Measurements from ENCODE around the gene SLC25A39. TPM values are rescaled to one million over a fixed set of nuclear protein-coding genes. Genes with fewer than 3 reads are reported as not detected.

The SLC25A39 gene
- total and polyA plus RNA-seq, 2 of the 13 experiments (the other 11 are each of a cell fraction or from before 2014, with no cell fraction given), result 144 to 151 TPM

GRCh38 chr17:44326861-44327444 is 2.3 kb upstream of the SLC25A39 start (continued):
- TF ChIP-seq ZBTB10 (CRISPR knock-in tag; IDR thresholded peaks at IDR 0.05; ENCODE audit: borderline replicate concordance) (no peak), ZNF652 (CRISPR knock-in tag; IDR thresholded peaks at IDR 0.05; ENCODE audit: borderline replicate concordance, low read depth) (peak; percentile 14; the same call in 1 of the 2 replicates), KLF16 (CRISPR knock-in tag; IDR thresholded peaks at IDR 0.05) (peak in 1 of 2 experiments; percentile 82; a peak in 2 of 4 replicates), HOXA3 (CRISPR knock-in tag; IDR thresholded peaks at IDR 0.05) (peak; percentile 80), HNF1B (CRISPR knock-in tag; IDR thresholded peaks at IDR 0.05) (peak; percentile 65), BRD4 (CRISPR knock-in tag; IDR thresholded peaks at IDR 0.05) (no peak), MAX (IDR thresholded peaks at IDR 0.05) (peak; percentile 98), ADNP (CRISPR knock-in tag; IDR thresholded peaks at IDR 0.05) (0 out of 2 replicates have a peak, but pooled peaks have one; percentile 58), AGO1 (IDR thresholded peaks at IDR 0.05; ENCODE audit: low read depth, low read length, poor library complexity, severe bottlenecking) (peak; percentile 28), PHF5A (CRISPR knock-in tag; IDR thresholded peaks at IDR 0.05; ENCODE audit: low read depth, unreplicated experiment) (peak; percentile 73), JDP2 (CRISPR knock-in tag; IDR thresholded peaks at IDR 0.05; ENCODE audit: borderline replicate concordance) (no peak), SRSF9 (IDR thresholded peaks at IDR 0.05; ENCODE audit: borderline replicate concordance, insufficient read depth, low read depth, low read length, poor library complexity, severe bottlenecking) (no peak), ZNF503 (CRISPR knock-in tag; IDR thresholded peaks at IDR 0.05) (0 out of 2 replicates have a peak, but pooled peaks have one; percentile 57), IKZF1 (IDR thresholded peaks at IDR 0.05) (no peak), REPIN1 (CRISPR knock-in tag; IDR thresholded peaks at IDR 0.05; ENCODE audit: borderline replicate concordance, low read depth) (peak; percentile 42; the same call in 1 of the 2 replicates), PCBP1 (IDR thresholded peaks at IDR 0.05; ENCODE audit: borderline replicate concordance, low read depth, low read length) (peak; percentile 89; the same call in 1 of the 2 replicates), BORCS8-MEF2B (CRISPR knock-in tag; IDR thresholded peaks at IDR 0.05) (peak; percentile 42; the same call in 1 of the 2 replicates), ZNF589 (CRISPR knock-in tag; conservative IDR thresholded peaks at IDR 0.05) (no peak), HDAC2 (CRISPR knock-in tag; IDR thresholded peaks at IDR 0.05) (peak; percentile 55; the same call in 1 of the 2 replicates), ZNF781 (CRISPR knock-in tag; IDR thresholded peaks at IDR 0.05; ENCODE audit: borderline replicate concordance, not compliant biosample characterization) (peak; percentile 35)
- TF ChIP-seq, protein P1, sequence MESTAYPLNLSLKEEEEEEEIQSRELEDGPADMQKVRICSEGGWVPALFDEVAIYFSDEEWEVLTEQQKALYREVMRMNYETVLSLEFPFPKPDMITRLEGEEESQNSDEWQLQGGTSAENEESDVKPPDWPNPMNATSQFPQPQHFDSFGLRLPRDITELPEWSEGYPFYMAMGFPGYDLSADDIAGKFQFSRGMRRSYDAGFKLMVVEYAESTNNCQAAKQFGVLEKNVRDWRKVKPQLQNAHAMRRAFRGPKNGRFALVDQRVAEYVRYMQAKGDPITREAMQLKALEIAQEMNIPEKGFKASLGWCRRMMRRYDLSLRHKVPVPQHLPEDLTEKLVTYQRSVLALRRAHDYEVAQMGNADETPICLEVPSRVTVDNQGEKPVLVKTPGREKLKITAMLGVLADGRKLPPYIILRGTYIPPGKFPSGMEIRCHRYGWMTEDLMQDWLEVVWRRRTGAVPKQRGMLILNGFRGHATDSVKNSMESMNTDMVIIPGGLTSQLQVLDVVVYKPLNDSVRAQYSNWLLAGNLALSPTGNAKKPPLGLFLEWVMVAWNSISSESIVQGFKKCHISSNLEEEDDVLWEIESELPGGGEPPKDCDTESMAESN (CRISPR knock-in tag; conservative IDR thresholded peaks at IDR 0.05), result 0 out of 2 replicates have a peak, but pooled peaks have one; percentile 50
